Neural cell (in vitro differentiated cells): ENCODE measurements around the gene SLC9A7. TPM values are rescaled to one million over a fixed set of nuclear protein-coding genes. Genes with fewer than 3 reads are reported as not detected.

ENCODE experiments used
- H2AFZ ChIP-seq: fragments of 200-600, 300-800 bp; sonication (generic), shearing (Covaris generic); 2 replicates; pipeline ENCODE4 v1.6.0; 2014; ENCODE audit warnings: low read depth, mild to moderate bottlenecking, antibody characterized with exemption, low read length, moderate library complexity
- H3F3A ChIP-seq: fragments of 200-600 bp; shearing (Covaris generic); 2 replicates; pipeline ENCODE4 v1.6.1; 2016; ENCODE audit warnings: mild to moderate bottlenecking, moderate library complexity, mixed read lengths, antibody characterized with exemption, low read length; ENCODE audit not compliant: insufficient read depth, poor library complexity, severe bottlenecking
- H3K27ac ChIP-seq: fragments of 200-600, 300-800 bp; sonication (generic), shearing (Covaris generic); 2 replicates; pipeline ENCODE4 v1.5.1; 2014; ENCODE audit warnings: mild to moderate bottlenecking, low read length, moderate library complexity
- H3K27me3 ChIP-seq: fragments of 300-800, 200-600 bp; sonication (generic), shearing (Covaris generic); 2 replicates; pipeline ENCODE4 v1.6.0; 2014; ENCODE audit warnings: mild to moderate bottlenecking, low read depth, low read length, moderate library complexity; ENCODE audit not compliant: insufficient read depth
- H3K36me3 ChIP-seq: fragments of 300-800, 200-600 bp; sonication (generic), shearing (Covaris generic); 2 replicates; pipeline ENCODE4 v1.5.1; 2014; ENCODE audit warnings: mild to moderate bottlenecking, antibody characterized with exemption, low read length, moderate library complexity; ENCODE audit not compliant: insufficient read depth
- H3K4me2 ChIP-seq: fragments of 300-800, 200-600 bp; sonication (generic), shearing (Covaris generic); 2 replicates; pipeline ENCODE4 v1.6.0; 2014; ENCODE audit warnings: mild to moderate bottlenecking, low read length
- H3K4me3 ChIP-seq: fragments of 300-800, 200-600 bp; sonication (generic), shearing (Covaris generic); 2 replicates; pipeline ENCODE4 v1.5.1; 2014; ENCODE audit warnings: mild to moderate bottlenecking, low read length, moderate library complexity
- H3K79me2 ChIP-seq: fragments of 200-600 bp; shearing (Covaris generic); replicated peaks from 2 replicates; pipeline ENCODE4 v1.6.0; 2014; ENCODE audit warnings: mild to moderate bottlenecking, low read length, moderate library complexity; ENCODE audit not compliant: insufficient read depth
- H3K9ac ChIP-seq: fragments of 300-800, 200-600 bp; sonication (generic), shearing (Covaris generic); 2 replicates; pipeline ENCODE4 v1.6.1; 2016; ENCODE audit warnings: mild to moderate bottlenecking, low read length, mixed read lengths
- H3K9me2 ChIP-seq: fragments of 200-600 bp; shearing (Covaris generic); 2 replicates; pipeline ENCODE4 v1.6.1; 2016; ENCODE audit warnings: mild to moderate bottlenecking, low read length, mixed read lengths; ENCODE audit not compliant: insufficient read depth
- H3K9me3 ChIP-seq: fragments of 200-600, 300-800 bp; sonication (generic), shearing (Covaris generic); 2 replicates; pipeline ENCODE4 v1.6.1; 2016; ENCODE audit warnings: mild to moderate bottlenecking, mixed run types, low read length, moderate library complexity, mixed read lengths
- H4K20me1 ChIP-seq: fragments of 200-600 bp; shearing (Covaris generic); 2 replicates; pipeline ENCODE4 v1.6.1; 2016; ENCODE audit warnings: mild to moderate bottlenecking, mixed run types; ENCODE audit not compliant: insufficient read depth
- MXI1 ChIP-seq: fragments of 450-650 bp; conservative IDR thresholded peaks from 2 replicates; pipeline ENCODE4 v1.6.1; 2014; ENCODE audit warnings: antibody characterized with exemption, mild to moderate bottlenecking; ENCODE audit not compliant: poor library complexity, severe bottlenecking
- RAD21 ChIP-seq: fragments of 450-650 bp; conservative IDR thresholded peaks from 2 replicates; pipeline ENCODE4 v1.6.1; 2014; ENCODE audit warnings: antibody characterized with exemption, mild to moderate bottlenecking, moderate library complexity
- SMC3 ChIP-seq: fragments of 450-650 bp; conservative IDR thresholded peaks from 2 replicates; pipeline ENCODE4 v1.6.1; 2014; ENCODE audit warnings: antibody characterized with exemption, mild to moderate bottlenecking, moderate library complexity; ENCODE audit not compliant: poor library complexity
- TAF1 ChIP-seq: IDR thresholded peaks from 2 replicates; pipeline ENCODE4 v1.6.1; 2012; ENCODE audit warnings: low read depth
- polyA plus RNA-seq: library from polyadenylated mRNA; depleted of rRNA; stranded (reverse); fragments of >200 nt; gene quantifications from 2 replicates; pipeline ENCODE4 v1.2.3, GENCODE V29; 2014
- TF ChIP-seq, protein P1 (sequence below): IDR thresholded peaks from 2 replicates; pipeline ENCODE4 v1.6.1; 2012; ENCODE audit warnings: borderline replicate concordance
- TF ChIP-seq, protein P2 (sequence below): fragments of 450-650 bp; IDR thresholded peaks from 2 replicates; pipeline ENCODE4 v1.5.1; 2014; ENCODE audit warnings: antibody characterized with exemption, mild to moderate bottlenecking, moderate library complexity; ENCODE audit not compliant: poor library complexity, severe bottlenecking

Gene SLC9A7
- polyA plus RNA-seq, 1 donor from 2014 or later: 12.1 TPM

DNA sequence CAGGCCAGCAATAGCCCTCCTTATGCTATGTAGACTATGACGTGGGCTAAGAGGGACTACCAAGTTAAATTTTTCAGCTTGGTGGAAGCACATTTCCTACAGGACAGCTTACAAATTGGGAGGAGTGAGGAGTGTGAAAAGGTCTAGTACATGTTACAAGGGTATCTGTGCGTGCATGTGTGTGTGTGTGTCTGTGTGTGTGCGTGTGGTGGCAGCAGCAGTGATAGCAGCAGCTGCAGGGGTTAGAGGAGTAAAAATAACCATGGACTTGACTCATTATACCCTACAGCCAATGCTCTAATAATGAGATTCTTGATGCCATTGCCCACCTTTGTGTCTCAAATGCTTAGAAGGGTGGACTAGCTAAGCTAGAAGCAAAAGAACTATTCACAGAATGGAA, 88.6 kb downstream of the SLC9A7 start:
- Histone ChIP-seq H3K27me3 (no peaks in the 10 kb centered on the region), H3K9ac (no peak overlapping the region), H3K9me2 (no peaks in the 10 kb centered on the region), H3K4me2 (no peak overlapping the region), H4K20me1 (no peaks in the 10 kb centered on the region), H3K79me2 (no peaks in the 10 kb centered on the region), H3K9me3 (no peaks in the 10 kb centered on the region), H3F3A (no peaks in the 10 kb centered on the region), H3K4me3 (no peak overlapping the region), H3K27ac (no peak overlapping the region), H2AFZ (no peak overlapping the region), H3K36me3 (no peaks in the 10 kb centered on the region)
- no peak for TF ChIP-seq MXI1
- no peak for TF ChIP-seq TAF1

DNA sequence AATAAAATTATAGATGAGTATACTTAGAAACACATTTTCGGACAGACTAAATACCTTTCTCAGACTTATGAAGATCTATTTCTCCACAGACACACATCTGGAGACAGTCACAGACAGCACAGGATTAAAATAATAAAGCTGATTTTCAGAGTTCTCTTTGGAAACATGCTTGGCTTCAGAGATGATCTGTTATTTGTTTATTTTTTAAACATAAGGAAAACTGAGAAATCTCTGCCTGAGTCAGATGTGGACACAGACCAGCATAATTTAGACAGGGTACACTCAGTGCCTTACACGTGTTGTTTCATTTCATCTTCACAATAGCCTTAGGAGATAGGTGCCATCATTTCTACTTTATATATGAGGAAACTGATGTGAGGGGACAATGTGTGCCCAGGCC, 92.1 kb downstream of the SLC9A7 start:
- H3K27me3 ChIP-seq: no peaks in the 10 kb centered on the region

More for the DNA sequence above, 92.1 kb downstream of the SLC9A7 start:
- Histone ChIP-seq H3K9ac (no peak overlapping the region), H3K4me2 (no peak overlapping the region), H2AFZ (no peak overlapping the region), H3F3A (no peaks in the 10 kb centered on the region), H3K36me3 (no peaks in the 10 kb centered on the region), H3K9me2 (no peaks in the 10 kb centered on the region), H4K20me1 (no peaks in the 10 kb centered on the region), H3K9me3 (no peaks in the 10 kb centered on the region), H3K27ac (no peak overlapping the region), H3K4me3 (no peak overlapping the region), H3K79me2 (no peaks in the 10 kb centered on the region)
- TF ChIP-seq, protein P1, sequence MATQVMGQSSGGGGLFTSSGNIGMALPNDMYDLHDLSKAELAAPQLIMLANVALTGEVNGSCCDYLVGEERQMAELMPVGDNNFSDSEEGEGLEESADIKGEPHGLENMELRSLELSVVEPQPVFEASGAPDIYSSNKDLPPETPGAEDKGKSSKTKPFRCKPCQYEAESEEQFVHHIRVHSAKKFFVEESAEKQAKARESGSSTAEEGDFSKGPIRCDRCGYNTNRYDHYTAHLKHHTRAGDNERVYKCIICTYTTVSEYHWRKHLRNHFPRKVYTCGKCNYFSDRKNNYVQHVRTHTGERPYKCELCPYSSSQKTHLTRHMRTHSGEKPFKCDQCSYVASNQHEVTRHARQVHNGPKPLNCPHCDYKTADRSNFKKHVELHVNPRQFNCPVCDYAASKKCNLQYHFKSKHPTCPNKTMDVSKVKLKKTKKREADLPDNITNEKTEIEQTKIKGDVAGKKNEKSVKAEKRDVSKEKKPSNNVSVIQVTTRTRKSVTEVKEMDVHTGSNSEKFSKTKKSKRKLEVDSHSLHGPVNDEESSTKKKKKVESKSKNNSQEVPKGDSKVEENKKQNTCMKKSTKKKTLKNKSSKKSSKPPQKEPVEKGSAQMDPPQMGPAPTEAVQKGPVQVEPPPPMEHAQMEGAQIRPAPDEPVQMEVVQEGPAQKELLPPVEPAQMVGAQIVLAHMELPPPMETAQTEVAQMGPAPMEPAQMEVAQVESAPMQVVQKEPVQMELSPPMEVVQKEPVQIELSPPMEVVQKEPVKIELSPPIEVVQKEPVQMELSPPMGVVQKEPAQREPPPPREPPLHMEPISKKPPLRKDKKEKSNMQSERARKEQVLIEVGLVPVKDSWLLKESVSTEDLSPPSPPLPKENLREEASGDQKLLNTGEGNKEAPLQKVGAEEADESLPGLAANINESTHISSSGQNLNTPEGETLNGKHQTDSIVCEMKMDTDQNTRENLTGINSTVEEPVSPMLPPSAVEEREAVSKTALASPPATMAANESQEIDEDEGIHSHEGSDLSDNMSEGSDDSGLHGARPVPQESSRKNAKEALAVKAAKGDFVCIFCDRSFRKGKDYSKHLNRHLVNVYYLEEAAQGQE: no peak
- TF ChIP-seq, protein P2, sequence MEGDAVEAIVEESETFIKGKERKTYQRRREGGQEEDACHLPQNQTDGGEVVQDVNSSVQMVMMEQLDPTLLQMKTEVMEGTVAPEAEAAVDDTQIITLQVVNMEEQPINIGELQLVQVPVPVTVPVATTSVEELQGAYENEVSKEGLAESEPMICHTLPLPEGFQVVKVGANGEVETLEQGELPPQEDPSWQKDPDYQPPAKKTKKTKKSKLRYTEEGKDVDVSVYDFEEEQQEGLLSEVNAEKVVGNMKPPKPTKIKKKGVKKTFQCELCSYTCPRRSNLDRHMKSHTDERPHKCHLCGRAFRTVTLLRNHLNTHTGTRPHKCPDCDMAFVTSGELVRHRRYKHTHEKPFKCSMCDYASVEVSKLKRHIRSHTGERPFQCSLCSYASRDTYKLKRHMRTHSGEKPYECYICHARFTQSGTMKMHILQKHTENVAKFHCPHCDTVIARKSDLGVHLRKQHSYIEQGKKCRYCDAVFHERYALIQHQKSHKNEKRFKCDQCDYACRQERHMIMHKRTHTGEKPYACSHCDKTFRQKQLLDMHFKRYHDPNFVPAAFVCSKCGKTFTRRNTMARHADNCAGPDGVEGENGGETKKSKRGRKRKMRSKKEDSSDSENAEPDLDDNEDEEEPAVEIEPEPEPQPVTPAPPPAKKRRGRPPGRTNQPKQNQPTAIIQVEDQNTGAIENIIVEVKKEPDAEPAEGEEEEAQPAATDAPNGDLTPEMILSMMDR: no peak
- no peak for TF ChIP-seq SMC3
- no peak for TF ChIP-seq MXI1
- TF ChIP-seq RAD21: no peak
